Mesenteric fat pad (tissue), 1 donor: ENCODE results near the gene RFC1. TPM values are rescaled to one million over a fixed set of nuclear protein-coding genes. Genes with fewer than 3 reads are reported as not detected.
"Not testable (repeated sequence)": the region's sequence is repeated elsewhere in the genome, so short reads cannot be mapped to it uniquely, and the experiment has no call there.

Source experiments
- DNase-seq: peaks from one replicate; pipeline ENCODE4 v3.0.0-alpha.2; 2020; ENCODE audit warnings: low spot score
- long read RNA-seq: library from polyadenylated mRNA; unstranded; transcript quantifications from one replicate; pipeline ENCODE4 v2.0.0, GENCODE V29; 2020
- total RNA-seq: library from RNA; stranded (reverse); fragmentation: NEBNext Ultra II Directional; extraction: Animal tissue kit (Norgen Biotek cat#: 25700); gene quantifications from one replicate; pipeline ENCODE4 v1.2.1, GENCODE V29; 2021
- donor health status: DM: yes; HTN: yes; CAD: no.

The RFC1 gene
- 31.4 TPM for total RNA-seq
- long read RNA-seq, partial matches to known transcripts: 52 of 60 reads
- long read RNA-seq, other reads (novel, unspliced or antisense): 7 of 60 reads

GRCh38 chr4:39365830-39366771 lies at the start of gene RFC1:
RFC1 (minus strand) TSS chr4:39366362; CDS start chr4:39366241, 121 bp downstream.
- DNase-seq: peak; percentile 97

GRCh38 chr4:39415678-39416283 lies 49.6 kb upstream of the RFC1 start:
- DNase-seq: no peak

GRCh38 chr4:39411561-39411960 lies 45.4 kb upstream of the RFC1 start:
- not testable (repeated sequence) for DNase-seq

GRCh38 chr4:39410415-39410814 lies 44.3 kb upstream of the RFC1 start:
- DNase-seq: no peak

GRCh38 chr4:39407584-39407885 lies 41.4 kb upstream of the RFC1 start:
- no peak for DNase-seq

GRCh38 chr4:39406763-39407583 lies 40.8 kb upstream of the RFC1 start, which contains the start of gene KLB:
KLB (plus strand) TSS chr4:39406930; CDS start chr4:39406950, 20 bp downstream.
- DNase-seq: no peak

- DNase-seq: not testable (repeated sequence)
These were observed 35.5 kb upstream of the RFC1 start for GRCh38 chr4:39401640-39402039.

GRCh38 chr4:39394706-39395105 lies 28.5 kb upstream of the RFC1 start:
- DNase-seq: no peak

GRCh38 chr4:39390603-39391002 lies 24.4 kb upstream of the RFC1 start:
- DNase-seq: no peak

- DNase-seq: no peak
These were observed 18.4 kb upstream of the RFC1 start for GRCh38 chr4:39384563-39384962.

- DNase-seq: no peak
These were observed 17.5 kb upstream of the RFC1 start for GRCh38 chr4:39383690-39384089.

GRCh38 chr4:39375478-39375877 lies 9.3 kb upstream of the RFC1 start:
- DNase-seq: no peak

- DNase-seq: not testable (repeated sequence)
These were observed 5.0 kb upstream of the RFC1 start for GRCh38 chr4:39371209-39371608.

GRCh38 chr4:39369301-39369700 lies 3.1 kb upstream of the RFC1 start:
- no peak for DNase-seq

GRCh38 chr4:39367166-39367565 lies 1.0 kb upstream of the RFC1 start:
- DNase-seq: no peak

- no peak for DNase-seq
These were observed 802 bp downstream of the RFC1 start for GRCh38 chr4:39365360-39365759.

- no peak for DNase-seq
These were observed 2.3 kb downstream of the RFC1 start for GRCh38 chr4:39363773-39364393.

GRCh38 chr4:39362827-39363226 lies 3.3 kb downstream of the RFC1 start:
- DNase-seq: no peak

- not testable (repeated sequence) for DNase-seq
These were observed 5.6 kb downstream of the RFC1 start for GRCh38 chr4:39360611-39361010.

GRCh38 chr4:39357002-39357401 lies 9.2 kb downstream of the RFC1 start:
- DNase-seq: no peak

GRCh38 chr4:39354254-39354552 lies 12.0 kb downstream of the RFC1 start:
- no peak for DNase-seq
